Stomach (tissue), 9 donors: ENCODE data around the gene ANP32B. TPM values are rescaled to one million over a fixed set of nuclear protein-coding genes. Genes with fewer than 3 reads are reported as not detected.
"Not testable (repeated sequence)": the region's sequence is repeated elsewhere in the genome, so short reads cannot be mapped to it uniquely, and the experiment has no call there.

Experiments
- DNase-seq, 2 donors: peaks; one replicate each; pipeline versions ENCODE4 v3.0.0 to v3.0.0-alpha.2; 2013 to 2019
- H3K27ac ChIP-seq, 5 donors: fragments of 200-600 bp in 4 of 5; sonication (generic) in 4 of 5; one replicate each; pipeline ENCODE4 v1.5.1; 2013 to 2019; ENCODE audit warnings: mild to moderate bottlenecking in 1 of 5, moderate library complexity in 1 of 5
- H3K27me3 ChIP-seq, 3 donors: fragments of 200-600 bp; sonication (generic); one replicate each; pipeline ENCODE4 v1.5.1; 2017 to 2019; ENCODE audit warnings: mixed run types in 1 of 3
- H3K36me3 ChIP-seq, 4 donors: fragments of 200-600 bp; sonication (generic); 1 replicate in 3 of 4; 2 replicates in 1 of 4; pipeline ENCODE4 v1.5.1; 2016 to 2019
- H3K4me1 ChIP-seq, 4 donors: fragments of 200-600 bp; sonication (generic); one replicate each; pipeline ENCODE4 v1.5.1; 2016 to 2019
- H3K4me3 ChIP-seq, 4 donors: fragments of 200-600 bp; sonication (generic) in 3 of 4; one replicate each; pipeline ENCODE4 v1.5.1; 2016 to 2019; ENCODE audit warnings: mild to moderate bottlenecking in 1 of 4
- H3K9me3 ChIP-seq, 4 donors: fragments of 200-600 bp; sonication (generic); one replicate each; pipeline ENCODE4 v1.5.1; 2016 to 2019
- EP300 ChIP-seq: sonication (generic); formaldehyde crosslinking; IDR thresholded peaks from one replicate; pipeline ENCODE4 v1.6.1; 2017; ENCODE audit warnings: antibody characterized with exemption
- POLR2A ChIP-seq, 4 donors: fragments of 450-650 bp; IDR thresholded peaks; one replicate each; pipeline ENCODE4 v1.6.1; 2016; ENCODE audit warnings: antibody characterized with exemption in 4 of 4, control low read depth in 2 of 4, mild to moderate bottlenecking in 1 of 4, moderate library complexity in 1 of 4
- POLR2AphosphoS5 ChIP-seq, 3 donors: sonication (generic); formaldehyde crosslinking; IDR thresholded peaks; one replicate each; pipeline ENCODE4 v1.6.1; 2016; ENCODE audit warnings: antibody characterized with exemption in 3 of 3
- WGBS, 5 donors: extraction: QIAGEN DNeasy Blood & Tissue Kit in 3 of 5; methylation state at CpG; one replicate each; pipeline versions ENCODE4 v1.1.5 to v1.1.7; 2013 to 2018; 5-methylcytosine and 5-hydroxymethylcytosine counted together
- intact Hi-C: fragments of 100-400 bp; cut with DNase I; formaldehyde crosslinking; loops from one replicate; pipeline ENCODE4 v1.15.1; 2023; ENCODE audit warnings: low total_unique reads
- polyA plus RNA-seq, 3 donors: library from polyadenylated mRNA; stranded (reverse); fragments of 200-250 nt; gene quantifications; one replicate each; pipeline ENCODE4 v1.2.3, GENCODE V29; 2013
- total RNA-seq, 5 donors: library from RNA; depleted of rRNA; stranded (reverse); fragments of >200 nt; gene quantifications; one replicate each; pipeline versions ENCODE4 v1.1.0 to v1.2.3, GENCODE V29; 2014 to 2016
- TF ChIP-seq, protein P1 (sequence below), 7 experiments: fragments of 450-650 bp in 4 of 7; fragments of 200-600 bp in 3 of 7; sonication (generic) in 3 of 7; IDR thresholded peaks; one replicate each; pipeline ENCODE4 v1.5.1; 2016 to 2019; ENCODE audit warnings: antibody characterized with exemption in 7 of 7, control low read depth in 2 of 7, mild to moderate bottlenecking in 1 of 7
- donor health status: healthy with polysubstance abuse.
- donor health status: Bipolar disorder and iron deficiency.
- donor health status: healthy.

ANP32B gene
- total and polyA plus RNA-seq, 8 donors, result 8.2 to 267 (median 100) TPM

DNA sequence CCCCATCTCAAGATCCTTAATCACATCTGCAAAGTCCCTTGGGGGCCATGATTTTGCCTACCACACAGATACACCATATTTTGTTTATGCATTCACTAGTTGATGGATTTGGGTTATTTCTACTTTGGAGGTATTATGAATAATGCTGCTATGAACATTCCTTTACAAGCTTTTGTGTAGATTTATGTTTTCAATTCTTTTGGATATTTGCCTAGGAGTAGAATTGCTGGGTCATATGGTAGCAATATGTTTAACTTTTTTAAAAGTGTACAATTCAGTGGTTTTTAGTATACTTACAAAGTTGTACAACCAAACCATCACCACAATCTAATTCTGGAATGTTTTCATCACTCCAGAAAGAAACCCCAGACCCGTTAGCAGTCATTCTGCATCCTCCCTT lies 7.8 kb upstream of the ANP32B start:
- Histone ChIP-seq H3K36me3 (no peaks in the 10 kb centered on the region), H3K9me3 (no peaks in the 10 kb centered on the region), H3K27ac (no peak overlapping the region), H3K4me1 (peaks cover 0 to 10% (median 0%) of the 10 kb centered on the region in 4 donors), H3K27me3 (peaks cover 0 to 10% (median 0%) of the 10 kb centered on the region in 3 donors), H3K4me3 (no peak overlapping the region)
- intact Hi-C loops, result loop anchor here (5.0 to 10.0 kb wide), 2 partner anchors 48 to 59 kb away; no protein-coding TSS in a partner anchor
- no peak for DNase-seq
- 51 to 83% (median 74%) methylated on average over 1 of the region's 1 CpG for WGBS, 5 donors
- TF ChIP-seq EP300 (no peak), POLR2A (IDR thresholded peaks at IDR 0.05) (no peak), POLR2AphosphoS5 (IDR thresholded peaks at IDR 0.05) (no peak)
- TF ChIP-seq, protein P1, sequence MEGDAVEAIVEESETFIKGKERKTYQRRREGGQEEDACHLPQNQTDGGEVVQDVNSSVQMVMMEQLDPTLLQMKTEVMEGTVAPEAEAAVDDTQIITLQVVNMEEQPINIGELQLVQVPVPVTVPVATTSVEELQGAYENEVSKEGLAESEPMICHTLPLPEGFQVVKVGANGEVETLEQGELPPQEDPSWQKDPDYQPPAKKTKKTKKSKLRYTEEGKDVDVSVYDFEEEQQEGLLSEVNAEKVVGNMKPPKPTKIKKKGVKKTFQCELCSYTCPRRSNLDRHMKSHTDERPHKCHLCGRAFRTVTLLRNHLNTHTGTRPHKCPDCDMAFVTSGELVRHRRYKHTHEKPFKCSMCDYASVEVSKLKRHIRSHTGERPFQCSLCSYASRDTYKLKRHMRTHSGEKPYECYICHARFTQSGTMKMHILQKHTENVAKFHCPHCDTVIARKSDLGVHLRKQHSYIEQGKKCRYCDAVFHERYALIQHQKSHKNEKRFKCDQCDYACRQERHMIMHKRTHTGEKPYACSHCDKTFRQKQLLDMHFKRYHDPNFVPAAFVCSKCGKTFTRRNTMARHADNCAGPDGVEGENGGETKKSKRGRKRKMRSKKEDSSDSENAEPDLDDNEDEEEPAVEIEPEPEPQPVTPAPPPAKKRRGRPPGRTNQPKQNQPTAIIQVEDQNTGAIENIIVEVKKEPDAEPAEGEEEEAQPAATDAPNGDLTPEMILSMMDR (IDR thresholded peaks at IDR 0.05), result no peak

GRCh38 chr9:97976633-97977032 lies 6.5 kb upstream of the ANP32B start:
- H3K36me3 ChIP-seq, H3K27ac ChIP-seq, H3K4me3 ChIP-seq, DNase-seq, H3K27me3 ChIP-seq, H3K9me3 ChIP-seq: not testable (repeated sequence)
- WGBS, 5 donors, result 91 to 96% (median 94%) methylated on average over 10 of the region's 10 CpGs
- H3K4me1 ChIP-seq, result peaks cover 0 to 11% (median 7%) of the 10 kb centered on the region in 4 donors
- intact Hi-C loops, result loop anchor here (5.0 to 10.0 kb wide), 2 partner anchors 49 to 58 kb away; no protein-coding TSS in a partner anchor

DNA sequence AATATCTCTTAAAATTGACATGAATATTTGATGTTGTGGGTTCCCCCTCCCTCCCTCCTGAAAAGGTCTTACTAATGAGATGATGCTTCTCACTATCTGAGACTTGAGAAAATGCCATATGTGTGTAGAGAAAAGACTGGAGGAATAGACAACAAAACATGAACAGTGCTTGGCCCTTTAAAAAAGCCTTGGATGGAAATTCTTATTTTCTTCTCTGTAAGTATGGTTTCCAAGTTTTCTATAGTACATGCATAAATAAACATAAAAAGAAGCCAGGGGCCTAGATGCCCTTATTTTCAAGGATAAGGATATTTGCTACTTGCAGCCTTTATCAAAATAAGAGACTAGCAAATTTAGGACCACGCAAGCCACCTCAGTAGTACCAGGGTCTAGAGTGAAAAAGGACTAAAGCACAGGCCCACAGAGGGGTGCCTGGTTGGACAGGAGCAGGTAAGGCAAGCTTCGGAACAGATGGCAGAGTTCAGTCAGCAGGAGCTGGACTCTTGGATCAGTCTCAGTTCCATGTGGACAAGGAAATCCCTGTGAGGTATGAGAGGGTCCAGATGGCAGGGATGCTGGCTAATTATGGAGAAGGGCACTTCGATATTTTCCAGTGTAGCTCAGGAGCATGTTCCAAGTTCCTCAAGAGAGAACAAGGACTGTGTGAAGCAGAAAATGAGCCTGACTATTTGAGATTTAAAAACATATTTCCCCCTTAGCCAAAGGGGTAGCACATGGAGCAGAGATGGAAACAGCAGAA lies 4.6 kb upstream of the ANP32B start:
- H3K27me3 ChIP-seq, result no peaks in the 10 kb centered on the region
- H3K9me3 ChIP-seq, result no peaks in the 10 kb centered on the region
- H3K36me3 ChIP-seq, result no peaks in the 10 kb centered on the region
- H3K4me3 ChIP-seq, result no peak overlapping the region
- DNase-seq, result no peak
- H3K27ac ChIP-seq, result no peak overlapping the region
- H3K4me1 ChIP-seq, result peaks cover 0 to 22% (median 16%) of the 10 kb centered on the region in 4 donors
- intact Hi-C loops, result loop anchor here (5.0 to 10.0 kb wide), 2 partner anchors 51 to 56 kb away; no protein-coding TSS in a partner anchor
- no peak for TF ChIP-seq POLR2AphosphoS5 (IDR thresholded peaks at IDR 0.05)
- no peak for TF ChIP-seq EP300
- TF ChIP-seq, protein P1 (IDR thresholded peaks at IDR 0.05), result no peak
- 75 to 86% (median 81%) methylated on average over 3 of the region's 3 CpGs for WGBS, 5 donors

DNA sequence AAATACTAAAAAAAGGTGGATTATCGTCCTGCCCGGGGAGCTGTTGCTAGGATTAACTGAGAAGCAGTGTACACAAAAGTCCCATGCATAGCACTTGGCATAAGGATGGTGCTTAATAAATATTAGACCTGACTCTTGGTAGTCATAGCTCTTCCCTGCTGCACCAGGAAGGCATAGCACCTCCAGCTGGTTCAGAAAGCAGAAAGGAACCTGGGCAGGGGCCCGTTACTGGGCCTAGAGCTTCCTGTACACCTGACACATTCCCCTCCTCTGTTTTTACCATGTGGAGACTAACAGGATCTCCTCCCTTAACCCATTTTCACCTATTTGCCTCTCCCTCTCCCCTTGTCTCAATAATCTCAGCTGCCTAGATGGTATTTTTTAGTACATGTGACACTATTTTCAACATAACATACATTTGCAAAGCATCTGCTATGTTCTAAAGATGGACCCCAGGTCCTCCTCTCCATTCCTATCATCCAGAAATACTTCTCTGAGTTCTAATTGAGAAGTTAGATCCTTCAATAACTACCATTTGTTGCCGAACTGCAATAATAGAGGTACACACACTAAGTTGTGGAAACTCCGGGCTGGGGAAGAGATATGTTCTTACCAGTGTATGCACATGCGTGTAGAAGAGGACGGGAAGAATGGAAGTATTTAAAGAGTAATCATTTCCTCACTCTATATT lies 3.2 kb upstream of the ANP32B start:
- intact Hi-C loops, result loop anchor here (5.0 to 10.0 kb wide), 2 partner anchors 53 to 55 kb away; no protein-coding TSS in a partner anchor
- TF ChIP-seq EP300 (no peak), POLR2AphosphoS5 (IDR thresholded peaks at IDR 0.05) (no peak), POLR2A (IDR thresholded peaks at IDR 0.05) (no peak)
- TF ChIP-seq, protein P1 (IDR thresholded peaks at IDR 0.05), result no peak
- DNase-seq, result no peak
- H3K9me3 ChIP-seq, result no peaks in the 10 kb centered on the region
- no peaks in the 10 kb centered on the region for H3K36me3 ChIP-seq
- H3K4me3 ChIP-seq, result no peak overlapping the region
- no peaks in the 10 kb centered on the region for H3K27me3 ChIP-seq
- 68 to 85% (median 74%) methylated on average over 7 of the region's 7 CpGs for WGBS, 5 donors
- peak overlapping the region in 1 of 5 donors; percentile 34 for H3K27ac ChIP-seq
- H3K4me1 ChIP-seq, result peaks cover 2 to 22% (median 17%) of the 10 kb centered on the region in 4 donors
